ENCODE results near the gene TROAP.
A peak's percentile ranks its signal among the peaks of the same experiment; 100 is the strongest.
"Not testable (repeated sequence)": the region's sequence is repeated elsewhere in the genome, so short reads cannot be mapped to it uniquely, and the experiment has no call there.

Gene TROAP

GRCh38 chr12:49366652-49367380, 43.8 kb downstream of the TROAP start:
- peak; percentile 67 to 78 for DNase-seq (ENCODE audit: low read depth in 1 of 2, low spot score in 1 of 2)

GRCh38 chr12:49367381-49368239, 44.6 kb downstream of the TROAP start, which contains the start of gene SPATS2:
Gene SPATS2, plus strand, starts transcription at chr12:49367462. Its CDS starts 93,551 bp downstream, at chr12:49461013.
- DNase-seq (ENCODE audit: low read depth in 1 of 2, low spot score in 1 of 2), result peak in 1 of 2 donors; percentile 63

- no peak for DNase-seq (ENCODE audit: low read depth in 1 of 2, low spot score in 1 of 2)
Observed at GRCh38 chr12:49368240-49368600, 45.2 kb downstream of the TROAP start.

- no peak for DNase-seq (ENCODE audit: low read depth in 1 of 2, low spot score in 1 of 2)
Observed at GRCh38 chr12:49369411-49370145, 46.5 kb downstream of the TROAP start.

DNA sequence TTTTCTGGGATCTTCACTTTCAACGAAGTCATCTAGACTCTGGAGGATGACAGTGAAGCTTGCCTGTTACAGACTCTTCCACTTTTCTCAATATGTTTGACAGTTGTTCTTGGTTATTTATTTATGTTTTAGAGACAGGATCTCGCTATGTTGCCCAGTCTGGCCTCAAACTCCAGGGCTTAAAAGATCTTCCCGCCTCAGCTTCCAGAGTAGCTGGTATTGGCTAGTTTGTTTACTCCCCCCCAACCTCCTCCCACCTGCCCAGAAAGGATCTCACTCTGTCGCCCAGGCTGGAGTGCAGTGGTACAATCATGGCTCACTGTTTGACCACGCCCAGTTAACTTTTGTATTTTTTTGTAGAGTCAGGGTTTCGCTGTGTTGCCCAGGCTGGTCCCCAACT, 47.5 kb downstream of the TROAP start:
- DNase-seq (ENCODE audit: low read depth in 1 of 2, low spot score in 1 of 2), result no peak

DNA sequence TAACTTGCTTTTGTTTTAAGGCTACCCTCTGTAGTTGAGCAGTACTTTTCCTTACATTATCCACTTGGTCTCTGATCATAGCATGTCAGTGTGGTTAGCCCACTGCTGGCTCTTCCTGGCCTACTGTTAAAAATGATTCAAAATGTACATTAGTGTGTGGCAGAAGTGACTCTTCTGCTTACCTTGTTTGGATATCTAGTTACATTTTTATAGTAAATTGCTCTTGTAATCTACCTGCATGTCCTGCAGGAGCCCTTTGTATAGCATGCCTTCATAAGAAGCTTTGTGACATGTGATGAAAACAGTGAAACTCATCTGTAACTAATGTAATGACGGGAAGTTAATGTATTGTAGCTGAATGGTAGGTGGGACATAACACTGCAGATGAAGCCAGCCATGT, 52.4 kb downstream of the TROAP start:
- no peak for DNase-seq (ENCODE audit: low read depth in 1 of 2, low spot score in 1 of 2)

DNA sequence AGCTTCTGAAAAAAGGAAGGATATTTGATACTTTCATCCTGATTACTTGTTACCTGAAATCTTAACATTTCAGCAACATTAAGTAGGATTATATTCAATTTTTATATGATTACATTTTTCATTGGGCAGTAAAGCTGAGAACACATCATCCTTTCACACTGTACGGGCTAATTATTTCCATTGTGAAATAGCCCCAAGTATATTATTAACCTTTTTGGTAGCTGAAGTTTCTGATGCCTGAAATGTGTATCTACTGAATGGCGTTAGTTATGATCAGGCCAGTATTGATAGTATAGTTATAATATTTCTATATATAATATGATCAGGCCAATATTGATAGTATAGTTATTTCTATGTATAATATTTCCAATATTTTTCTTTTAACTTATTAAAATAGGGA, 54.3 kb downstream of the TROAP start:
- no peak for DNase-seq (ENCODE audit: low read depth in 1 of 2, low spot score in 1 of 2)

DNA sequence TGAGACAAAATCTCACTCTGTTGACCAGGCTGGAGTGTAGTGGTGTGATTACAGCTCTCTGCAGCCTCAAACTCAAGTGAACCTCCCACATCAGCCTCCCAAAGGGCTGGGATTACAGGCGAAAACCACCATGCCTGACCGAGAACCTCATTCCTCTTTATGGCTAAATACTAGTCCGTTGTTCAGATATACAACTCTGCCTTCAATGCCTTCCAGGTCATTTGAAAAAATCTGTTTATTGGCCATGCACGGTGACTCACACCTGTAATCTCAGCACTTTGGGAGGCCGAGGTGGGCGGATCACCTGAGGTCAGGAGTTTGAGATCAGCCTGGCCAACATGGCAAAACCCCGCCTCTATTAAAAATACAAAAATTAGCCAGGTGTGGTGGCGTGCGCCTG, 57.1 kb downstream of the TROAP start:
- not testable (repeated sequence) for DNase-seq (ENCODE audit: low read depth in 1 of 2, low spot score in 1 of 2)

Measured in activated CD4-positive, alpha-beta T cell treated with anti-CD3 and anti-CD28 coated beads, Interleukin-2, amount 50 U/mL, for 24 hours (primary cell).